DMS 273 (cell line): Measurements from ENCODE around the gene ZNF599.

Source experiments
- DNase-seq: peaks from one replicate; lab custom pipeline; 2025; ENCODE audit not compliant: unreplicated experiment; lab: John Stamatoyannopoulos, UW

ZNF599 gene

DNA sequence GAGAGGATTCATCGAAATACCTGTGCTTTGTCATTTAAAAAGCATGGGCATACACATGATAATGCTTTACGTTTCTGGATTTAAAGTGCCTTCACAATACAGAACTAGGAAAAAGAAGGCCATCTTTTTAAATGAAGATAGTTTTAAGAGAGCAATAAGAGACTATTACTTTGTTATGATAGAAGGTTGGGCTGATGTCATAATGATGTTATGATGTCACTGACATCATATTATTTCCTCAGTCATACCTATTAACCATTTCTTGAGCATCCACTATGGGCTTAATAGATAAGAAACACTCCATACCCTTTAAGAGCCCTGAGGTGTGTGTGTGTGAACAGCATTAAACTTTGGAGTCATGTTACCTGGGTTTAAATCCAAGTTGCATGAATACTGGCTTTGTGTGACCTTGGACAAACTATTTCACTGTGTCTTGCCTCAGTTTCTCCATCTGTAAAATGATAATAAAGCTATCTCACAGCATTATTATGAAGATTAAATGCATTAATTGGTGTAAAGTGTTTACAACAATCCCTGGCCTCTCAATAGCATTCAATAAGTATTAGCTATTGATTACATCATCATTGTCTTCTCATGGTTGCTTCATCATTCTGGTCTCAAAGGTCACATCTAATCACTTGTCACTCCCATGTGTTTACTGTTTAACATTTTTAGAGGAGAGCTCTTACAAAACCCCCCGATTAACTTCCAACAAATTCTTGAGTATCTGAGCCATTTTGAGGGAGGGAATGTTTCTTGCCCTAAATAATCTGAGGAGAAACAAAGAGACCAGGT lies 27.9 kb downstream of the ZNF599 start:
- no peak for DNase-seq

DNA sequence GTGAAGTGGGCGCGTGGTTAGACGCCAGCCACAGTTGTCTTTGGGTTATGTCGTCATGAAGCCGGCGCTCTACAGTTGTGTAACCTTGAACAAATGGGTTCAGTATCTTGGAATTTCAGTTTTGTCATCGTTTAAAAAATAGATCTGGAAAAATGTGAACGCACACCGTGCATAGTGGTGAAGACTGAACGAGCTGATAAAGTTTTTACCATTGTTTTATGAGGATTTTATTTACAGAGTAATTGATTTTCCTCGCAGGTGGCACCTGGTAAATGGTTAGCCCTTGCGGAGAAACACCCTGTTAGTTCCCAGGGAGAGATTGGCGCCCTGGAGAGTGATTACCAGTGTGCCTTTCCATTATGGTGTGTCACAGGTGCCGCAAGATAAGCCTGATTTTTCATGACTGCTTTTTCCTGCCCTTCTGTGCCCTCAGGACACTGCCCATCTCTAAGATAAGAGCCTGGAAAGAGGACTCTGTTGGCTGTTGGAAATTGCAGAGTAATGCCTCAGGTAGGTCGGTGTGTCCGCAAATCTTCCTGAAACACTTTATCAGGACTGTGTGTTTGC lies 38.4 kb downstream of the ZNF599 start:
- no peak for DNase-seq

GRCh38 chr19:34733746-34734536 lies 39.1 kb downstream of the ZNF599 start, which contains the start of gene ZNF181:
Gene ZNF181, plus strand, starts transcription at chr19:34734243. Its CDS starts 795 bp downstream, at chr19:34735038.
- peak; percentile 93 for DNase-seq

GRCh38 chr19:34733266-34733745 lies 39.7 kb downstream of the ZNF599 start:
- DNase-seq = peak; percentile 84

DNA sequence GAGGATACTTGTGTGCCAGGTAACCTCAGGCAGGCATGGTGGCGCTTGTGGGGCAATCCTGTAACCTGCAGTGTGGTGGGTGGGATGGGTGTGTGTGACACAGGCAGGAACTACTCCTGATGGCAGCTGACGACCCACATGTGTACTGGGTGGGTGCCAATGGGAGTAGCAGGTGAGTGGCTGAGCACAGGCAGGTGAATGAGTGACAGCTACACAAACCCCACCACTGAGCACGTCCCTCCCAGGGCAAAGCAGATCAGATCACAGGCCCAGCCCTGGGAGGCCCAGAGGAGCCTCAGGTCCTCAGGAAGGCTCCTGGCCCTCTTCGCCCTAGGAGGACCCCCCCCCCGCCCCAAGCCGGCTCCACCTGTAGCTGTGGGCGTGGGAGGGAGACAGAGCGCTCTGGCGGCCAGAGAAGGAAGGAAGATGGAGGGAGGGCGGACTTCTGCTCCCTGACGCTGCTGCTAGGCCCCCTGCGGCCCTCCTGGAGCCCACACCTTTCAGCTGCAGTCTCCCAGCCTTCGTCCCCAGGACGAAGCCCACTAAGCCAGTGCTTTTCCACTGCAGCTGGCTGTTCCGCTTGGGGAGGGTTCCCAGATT lies 40.3 kb downstream of the ZNF599 start:
- DNase-seq = no peak

DNA sequence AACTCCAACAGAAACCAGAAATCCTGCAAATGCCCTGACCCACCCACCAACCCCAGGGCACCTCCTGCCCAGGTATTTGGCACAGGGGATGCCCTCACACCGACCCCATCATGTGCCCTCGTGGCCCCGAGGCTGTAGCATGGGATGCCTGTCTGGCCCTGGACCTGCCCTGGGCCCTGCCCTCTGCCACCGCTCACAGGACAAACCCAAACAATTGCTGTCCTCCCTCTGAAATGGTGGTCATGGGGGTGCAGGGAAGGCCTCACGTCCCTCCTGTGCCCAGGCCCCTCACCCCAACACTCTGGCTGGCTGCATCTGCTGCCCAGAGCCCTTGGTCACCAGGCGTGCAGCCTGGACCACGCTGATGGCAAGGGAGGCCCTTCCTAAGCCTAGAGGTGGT lies 41.1 kb downstream of the ZNF599 start:
- DNase-seq = no peak

DNA sequence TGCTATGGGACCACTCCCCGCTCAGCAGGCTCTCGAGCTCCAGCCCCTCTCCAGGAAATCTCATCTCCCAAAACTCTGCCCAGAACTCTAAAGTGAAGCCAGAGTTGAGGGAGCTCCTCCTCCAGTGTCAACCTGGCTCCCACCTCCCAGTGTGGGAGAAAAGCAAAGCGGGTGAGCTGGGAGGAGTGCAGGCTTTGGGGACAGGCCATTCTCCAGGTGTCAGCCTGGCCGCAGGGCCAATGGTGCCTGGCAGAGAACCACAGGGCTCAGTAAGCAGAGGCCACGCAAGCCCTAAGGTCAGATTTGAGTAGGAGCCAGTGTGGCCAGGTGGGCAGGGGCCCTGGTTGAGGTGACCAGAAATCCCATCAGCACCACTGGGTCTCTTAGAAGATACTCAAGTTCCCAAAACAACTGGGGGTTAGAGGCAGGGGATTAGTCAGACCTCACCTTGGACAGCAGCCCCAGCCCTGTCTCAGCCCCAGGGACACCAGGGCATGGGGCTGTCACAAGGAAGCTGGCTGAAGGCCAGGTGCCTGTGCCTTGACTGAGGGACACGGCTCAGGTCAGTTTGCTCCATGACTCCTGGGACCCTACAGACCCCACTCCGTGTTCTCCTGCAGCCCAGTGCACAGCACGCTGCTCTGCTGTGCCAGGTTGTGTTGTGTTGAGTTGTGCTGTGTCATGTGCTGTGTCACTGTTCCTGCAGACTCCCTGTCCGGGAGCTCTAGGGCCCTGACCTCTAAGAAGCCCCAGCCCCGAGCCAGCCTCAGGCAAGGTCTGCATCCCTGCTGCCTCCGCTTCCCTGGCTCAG lies 41.8 kb downstream of the ZNF599 start:
- DNase-seq = no peak

GRCh38 chr19:34725400-34725799 lies 47.6 kb downstream of the ZNF599 start:
- no peak for DNase-seq

GRCh38 chr19:34722353-34722752 lies 50.7 kb downstream of the ZNF599 start:
- DNase-seq = no peak

GRCh38 chr19:34715357-34715756 lies 57.7 kb downstream of the ZNF599 start:
- no peak for DNase-seq

GRCh38 chr19:34713262-34713637 lies 59.8 kb downstream of the ZNF599 start:
- DNase-seq = no peak

GRCh38 chr19:34712395-34713261 lies 60.4 kb downstream of the ZNF599 start:
- peak; percentile 87 for DNase-seq

GRCh38 chr19:34711890-34712289 lies 61.1 kb downstream of the ZNF599 start:
- DNase-seq = no peak
